Lower leg skin (tissue), 3 donors: ENCODE results near the gene RNASE9.

Experiments used
- CTCF ChIP-seq, 3 donors: fragments of 450-650 bp; IDR thresholded peaks; one replicate each; pipeline ENCODE4 v1.5.1; 2016; ENCODE audit warnings: antibody characterized with exemption in 3 of 3, mild to moderate bottlenecking in 3 of 3, moderate library complexity in 2 of 3
- POLR2A ChIP-seq, 2 donors: fragments of 450-650 bp; IDR thresholded peaks; one replicate each; pipeline ENCODE4 v1.6.1; 2016 to 2017; ENCODE audit warnings: antibody characterized with exemption in 2 of 2, mild to moderate bottlenecking in 1 of 2, moderate library complexity in 1 of 2

DNA sequence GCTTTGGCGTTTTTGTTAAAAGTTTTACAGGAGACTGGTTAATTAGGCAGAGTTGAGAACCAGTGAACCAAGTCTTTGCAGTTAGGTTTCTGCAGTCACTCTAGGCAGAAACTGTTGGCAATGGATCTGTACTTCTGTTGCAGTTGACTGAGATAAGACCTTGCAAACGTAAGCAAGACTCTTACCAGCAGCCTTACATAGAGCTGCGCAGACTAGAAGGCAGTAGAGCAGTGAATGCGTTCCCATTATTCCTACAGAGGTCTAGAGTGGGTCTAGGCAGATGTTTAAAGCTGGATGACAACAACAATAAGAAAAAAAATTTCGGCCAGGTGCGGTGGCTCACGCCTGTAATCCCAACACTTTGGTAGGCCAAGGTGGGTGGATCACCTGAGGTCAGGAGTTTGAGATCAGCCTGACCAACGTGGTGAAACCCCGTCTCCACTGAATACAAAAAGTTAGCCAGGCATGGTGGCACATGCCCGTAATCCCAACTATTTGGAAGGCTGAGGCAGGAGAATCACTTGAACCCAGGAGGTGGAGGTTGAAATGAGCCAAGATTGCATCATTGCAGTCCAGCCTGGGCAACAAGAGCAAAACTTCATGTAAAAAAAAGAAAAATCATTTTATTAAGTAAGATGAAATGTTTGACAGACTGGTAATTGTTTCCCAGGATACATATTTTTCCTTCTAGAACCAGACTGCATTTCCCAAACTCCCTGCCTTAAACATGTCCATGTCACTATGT, 12.3 kb downstream of the RNASE9 start:
- TF ChIP-seq POLR2A (IDR thresholded peaks at IDR 0.05) (no peak), CTCF (IDR thresholded peaks at IDR 0.05) (no peak)
